Activated T-cell treated with anti-CD3 and anti-CD28 coated beads, Interleukin-2, amount 50 U/mL, for 72 hours (primary cell): ENCODE measurements around the gene SNORC. TPM values are rescaled to one million over a fixed set of nuclear protein-coding genes. Genes with fewer than 3 reads are reported as not detected.

Experiments
- total RNA-seq, 2 donors: library from RNA; stranded (reverse); gene quantifications; one replicate each; pipeline ENCODE4 v1.2.3, GENCODE V29; 2022

SNORC gene
- total RNA-seq, 2 donors from 2014 or later = 4.0 to 4.1 TPM

Other genes with a start within 250 kb of the SNORC start
- 1 to 10 TPM; 1.0 to 1.8 TPM for gene EFHD1, start 236.7 kb upstream of the SNORC start, total RNA-seq
- 10 to 100 TPM; 61.2 to 62.7 TPM for gene GIGYF2, start 172.9 kb upstream of the SNORC start, total RNA-seq
- not detected for gene KCNJ13, start 93.7 kb upstream of the SNORC start, total RNA-seq
- gene NGEF, start 143.0 kb downstream of the SNORC start, total RNA-seq = 1 to 10 TPM in 1 of 2 donors, under 1 TPM in 1; 0.55 to 2.3 TPM
- not detected for gene NEU2, start 162.4 kb downstream of the SNORC start, total RNA-seq
- 10 to 100 TPM; 64.8 to 69.3 TPM for gene INPP5D, start 190.1 kb downstream of the SNORC start, total RNA-seq